ENCODE measurements around the gene TMEM86A.

The TMEM86A gene

GRCh38 chr11:18700872-18701271 is 2.3 kb downstream of the TMEM86A start:
- DNase-seq = no peak

- no peak for DNase-seq
These were observed 3.1 kb downstream of the TMEM86A start for GRCh38 chr11:18701614-18702216.

- DNase-seq = no peak
These were observed 4.6 kb downstream of the TMEM86A start for GRCh38 chr11:18703001-18703763.

GRCh38 chr11:18704045-18704645 is 5.6 kb downstream of the TMEM86A start:
- DNase-seq = no peak

GRCh38 chr11:18704698-18705097 is 6.1 kb downstream of the TMEM86A start:
- DNase-seq = no peak

GRCh38 chr11:18705651-18706281 is 7.2 kb downstream of the TMEM86A start:
- no peak for DNase-seq

- DNase-seq = peak in 1 of 2 experiments; percentile 36
These were observed 8.0 kb downstream of the TMEM86A start for GRCh38 chr11:18706330-18707243.

- no peak for DNase-seq
These were observed 9.3 kb downstream of the TMEM86A start for GRCh38 chr11:18707811-18708340.

- DNase-seq = no peak
These were observed 10.8 kb downstream of the TMEM86A start for GRCh38 chr11:18709414-18709813.

- no peak for DNase-seq
These were observed 12.0 kb downstream of the TMEM86A start for GRCh38 chr11:18710545-18710944.

- no peak for DNase-seq
These were observed 15.3 kb downstream of the TMEM86A start for GRCh38 chr11:18713646-18714442.

- no peak for DNase-seq
These were observed 15.8 kb downstream of the TMEM86A start for GRCh38 chr11:18714443-18714780.

- DNase-seq = no peak
These were observed 16.9 kb downstream of the TMEM86A start for GRCh38 chr11:18715476-18715875.

- DNase-seq = no peak
These were observed 21.7 kb downstream of the TMEM86A start for GRCh38 chr11:18720091-18720807.

- DNase-seq = peak; percentile 60 to 77
These were observed 22.4 kb downstream of the TMEM86A start for GRCh38 chr11:18720808-18721560.

- peak; percentile 4 to 36 for DNase-seq
These were observed 23.1 kb downstream of the TMEM86A start for GRCh38 chr11:18721561-18722292.

GRCh38 chr11:18722293-18722637 is 23.7 kb downstream of the TMEM86A start:
- DNase-seq = no peak

GRCh38 chr11:18723991-18724390 is 25.4 kb downstream of the TMEM86A start:
- no peak for DNase-seq

GRCh38 chr11:18726040-18726439 is 27.5 kb downstream of the TMEM86A start, which contains the start of gene IGSF22:
TSS of gene IGSF22 (minus strand) at chr11:18726188. CDS start at chr11:18724236, 1,952 bp downstream.
- DNase-seq = no peak
